KMS-11 (cell line): ENCODE results near the gene UQCRH.
"Not testable (repeated sequence)": the region's sequence is repeated elsewhere in the genome, so short reads cannot be mapped to it uniquely, and the experiment has no call there.

Experiments used
- H2AFZ ChIP-seq: fragments of 200-600 bp; sonication (generic); 2 replicates; pipeline ENCODE4 v1.6.1; 2016; ENCODE audit warnings: antibody characterized with exemption, mixed run types, low read depth
- H3K27ac ChIP-seq: fragments of 200-600 bp; sonication (generic); 2 replicates; pipeline ENCODE4 v1.6.1; 2016; ENCODE audit warnings: mild to moderate bottlenecking, mixed run types
- H3K27me3 ChIP-seq: fragments of 200-600 bp; sonication (generic); 2 replicates; pipeline ENCODE4 v1.6.1; 2017; ENCODE audit warnings: mild to moderate bottlenecking, low read depth, mixed run types, moderate library complexity; ENCODE audit not compliant: insufficient read depth
- H3K36me3 ChIP-seq: fragments of 200-600 bp; sonication (generic); 2 replicates; pipeline ENCODE4 v1.6.1; 2017; ENCODE audit warnings: mild to moderate bottlenecking, mixed run types; ENCODE audit not compliant: insufficient read depth
- H3K4me1 ChIP-seq: fragments of 200-600 bp; sonication (generic); 2 replicates; pipeline ENCODE4 v1.6.1; 2016; ENCODE audit warnings: mild to moderate bottlenecking, low read depth, mixed run types; ENCODE audit not compliant: poor library complexity, severe bottlenecking
- H3K4me2 ChIP-seq: fragments of 200-600 bp; sonication (generic); 2 replicates; pipeline ENCODE4 v1.7.0; 2016; ENCODE audit warnings: mild to moderate bottlenecking, mixed run types
- H3K4me3 ChIP-seq: fragments of 200-600 bp; sonication (generic); IDR thresholded peaks from 2 replicates; pipeline ENCODE4 v1.6.1; 2017; ENCODE audit warnings: low read depth, low read length, mixed read lengths; ENCODE audit not compliant: insufficient read depth
- H3K79me2 ChIP-seq: fragments of 200-600 bp; sonication (generic); 2 replicates; pipeline ENCODE4 v1.6.1; 2016; ENCODE audit warnings: low read depth, mixed run types; ENCODE audit not compliant: insufficient read depth
- H3K9ac ChIP-seq: fragments of 200-600 bp; sonication (generic); 2 replicates; pipeline ENCODE4 v1.6.1; 2016; ENCODE audit warnings: mild to moderate bottlenecking, mixed run types
- H4K20me1 ChIP-seq: fragments of 200-600 bp; sonication (generic); 2 replicates; pipeline ENCODE4 v1.6.1; 2016; ENCODE audit warnings: mild to moderate bottlenecking, mixed run types; ENCODE audit not compliant: insufficient read depth
- TF ChIP-seq, protein P1 (sequence below): fragments of 200-600 bp; sonication (generic); conservative IDR thresholded peaks from 2 replicates; pipeline ENCODE4 v1.6.1; 2017; ENCODE audit warnings: low read depth, mild to moderate bottlenecking, antibody characterized with exemption, low read length, moderate library complexity, mixed read lengths

UQCRH gene

DNA sequence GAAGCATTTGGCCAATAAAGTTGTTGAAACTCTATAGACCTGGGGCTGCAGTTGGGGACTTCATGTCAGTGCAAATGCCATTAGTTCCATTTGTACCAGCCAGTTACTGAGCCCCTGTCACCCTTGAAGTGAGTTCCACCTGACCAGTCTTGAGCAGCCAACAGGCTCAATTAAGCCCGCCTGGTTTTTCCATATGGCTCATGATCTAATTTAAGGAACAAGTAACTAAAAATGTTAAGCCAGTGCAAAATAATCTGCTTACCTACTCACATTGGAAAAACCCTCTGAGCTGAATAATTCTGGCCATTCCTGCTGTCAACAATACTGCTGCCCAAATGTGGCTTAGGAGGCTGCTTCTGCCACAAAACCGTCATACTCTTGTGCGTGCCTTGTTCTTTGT is 58.7 kb downstream of the UQCRH start:
- H3K4me3 ChIP-seq, result no peak overlapping the region
- no peak overlapping the region for H3K27ac ChIP-seq
- no peaks in the 10 kb centered on the region for H3K79me2 ChIP-seq
- H3K9ac ChIP-seq, result no peak overlapping the region
- H3K36me3 ChIP-seq, result no peaks in the 10 kb centered on the region
- no peaks in the 10 kb centered on the region for H3K4me1 ChIP-seq
- H3K27me3 ChIP-seq, result no peaks in the 10 kb centered on the region
- no peaks in the 10 kb centered on the region for H4K20me1 ChIP-seq
- H3K4me2 ChIP-seq, result no peak overlapping the region
- no peak overlapping the region for H2AFZ ChIP-seq
- TF ChIP-seq, protein P1, sequence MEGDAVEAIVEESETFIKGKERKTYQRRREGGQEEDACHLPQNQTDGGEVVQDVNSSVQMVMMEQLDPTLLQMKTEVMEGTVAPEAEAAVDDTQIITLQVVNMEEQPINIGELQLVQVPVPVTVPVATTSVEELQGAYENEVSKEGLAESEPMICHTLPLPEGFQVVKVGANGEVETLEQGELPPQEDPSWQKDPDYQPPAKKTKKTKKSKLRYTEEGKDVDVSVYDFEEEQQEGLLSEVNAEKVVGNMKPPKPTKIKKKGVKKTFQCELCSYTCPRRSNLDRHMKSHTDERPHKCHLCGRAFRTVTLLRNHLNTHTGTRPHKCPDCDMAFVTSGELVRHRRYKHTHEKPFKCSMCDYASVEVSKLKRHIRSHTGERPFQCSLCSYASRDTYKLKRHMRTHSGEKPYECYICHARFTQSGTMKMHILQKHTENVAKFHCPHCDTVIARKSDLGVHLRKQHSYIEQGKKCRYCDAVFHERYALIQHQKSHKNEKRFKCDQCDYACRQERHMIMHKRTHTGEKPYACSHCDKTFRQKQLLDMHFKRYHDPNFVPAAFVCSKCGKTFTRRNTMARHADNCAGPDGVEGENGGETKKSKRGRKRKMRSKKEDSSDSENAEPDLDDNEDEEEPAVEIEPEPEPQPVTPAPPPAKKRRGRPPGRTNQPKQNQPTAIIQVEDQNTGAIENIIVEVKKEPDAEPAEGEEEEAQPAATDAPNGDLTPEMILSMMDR, result no peak

DNA sequence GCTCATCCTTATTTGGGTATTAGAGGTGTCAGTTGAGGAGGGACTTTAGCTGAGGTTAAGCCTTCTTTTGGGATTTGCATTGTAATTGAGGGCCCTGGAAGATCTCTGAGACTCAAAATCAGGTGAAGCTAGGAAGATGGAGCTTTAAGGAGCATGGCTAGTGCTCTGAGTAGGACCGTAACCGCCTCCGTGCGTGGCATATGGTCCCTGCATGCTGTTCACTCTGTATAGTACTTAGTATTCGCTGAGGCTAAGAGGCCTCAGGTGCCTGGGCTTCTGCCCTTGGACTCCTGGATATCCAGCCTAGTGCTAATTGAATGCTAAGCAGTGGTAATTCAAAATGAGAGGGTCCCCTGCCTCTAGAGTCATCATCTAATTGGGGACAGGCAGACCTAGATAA is 59.6 kb downstream of the UQCRH start:
- H3K36me3 ChIP-seq, result no peaks in the 10 kb centered on the region

DNA sequence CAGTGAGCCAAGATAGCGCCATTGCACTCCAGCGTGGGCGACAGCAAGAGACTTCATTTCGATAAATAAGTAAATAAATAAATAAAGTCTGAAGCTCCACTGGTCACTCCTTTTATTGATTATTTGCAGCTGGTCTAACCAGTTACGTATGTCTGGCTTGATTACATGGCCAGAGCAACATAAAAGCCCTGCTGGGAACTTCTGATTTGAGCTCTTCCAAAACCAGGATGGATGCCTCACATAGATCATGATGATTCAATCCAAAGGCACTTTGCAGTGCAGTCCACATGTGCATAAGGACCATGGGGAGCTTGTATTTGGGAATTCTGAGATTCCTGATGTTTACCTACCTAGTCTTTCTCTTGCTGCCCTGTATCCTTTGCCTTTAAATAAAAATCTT is 61.1 kb downstream of the UQCRH start:
- no peaks in the 10 kb centered on the region for H3K4me1 ChIP-seq
- H3K9ac ChIP-seq, result no peak overlapping the region
- H3K79me2 ChIP-seq, result no peaks in the 10 kb centered on the region
- TF ChIP-seq, protein P1, result no peak
- no peak overlapping the region for H2AFZ ChIP-seq
- H3K4me3 ChIP-seq, result no peak overlapping the region
- no peaks in the 10 kb centered on the region for H3K27me3 ChIP-seq
- H3K36me3 ChIP-seq, result no peaks in the 10 kb centered on the region
- H4K20me1 ChIP-seq, result no peaks in the 10 kb centered on the region
- H3K27ac ChIP-seq, result no peak overlapping the region
- no peak overlapping the region for H3K4me2 ChIP-seq

More for the DNA sequence above, 59.6 kb downstream of the UQCRH start:
- Histone ChIP-seq H4K20me1 (no peaks in the 10 kb centered on the region), H3K27me3 (no peaks in the 10 kb centered on the region), H3K9ac (no peak overlapping the region), H3K4me1 (no peaks in the 10 kb centered on the region), H2AFZ (no peak overlapping the region), H3K4me3 (no peak overlapping the region), H3K27ac (no peak overlapping the region), H3K4me2 (no peak overlapping the region), H3K79me2 (no peaks in the 10 kb centered on the region)
- TF ChIP-seq, protein P1, result no peak

- H3K4me3 ChIP-seq, H3K9ac ChIP-seq, H3K36me3 ChIP-seq, H3K4me1 ChIP-seq, H3K4me2 ChIP-seq, H2AFZ ChIP-seq, H3K79me2 ChIP-seq, H3K27me3 ChIP-seq, H3K27ac ChIP-seq, H4K20me1 ChIP-seq: not testable (repeated sequence)
Measured at GRCh38 chr1:46365796-46366195, 62.3 kb downstream of the UQCRH start.
